Fibroblast of lung (primary cell): ENCODE measurements around the gene JAZF1.

Experiments used
- CTCF ChIP-seq, 2 donors: IDR thresholded peaks in 1 of 2; conservative IDR thresholded peaks in 1 of 2; 1 replicate in 1 of 2; 2 replicates in 1 of 2; pipeline ENCODE4 v1.5.1; 2011 to 2012; ENCODE audit warnings: low read length in 2 of 2, control low read depth in 1 of 2, inconsistent platforms in 1 of 2, low read depth in 1 of 2, mild to moderate bottlenecking in 1 of 2
- EZH2 ChIP-seq: IDR thresholded peaks from 2 replicates; pipeline ENCODE4 v1.5.1; 2012; ENCODE audit warnings: low read length, control low read depth, mild to moderate bottlenecking; ENCODE audit errors: missing control alignments

GRCh38 chr7:28086198-28086597, 94.4 kb downstream of the JAZF1 start:
- no peak for TF ChIP-seq CTCF (conservative IDR thresholded peaks at IDR 0.05 in 1 of 2, IDR thresholded peaks at IDR 0.05 in 1 of 2; ENCODE audit: low read depth in 1 of 2, low read length in 2 of 2)
- TF ChIP-seq EZH2: no peak
